Measurements from ENCODE around the gene CHDH.

The CHDH gene

GRCh38 chr3:53775018-53775417, 71.2 kb downstream of the CHDH start:
- DNase-seq, result no peak
- H3K27me3 ChIP-seq (replicated peaks), result no peaks in the 10 kb centered on the region
- no peak for TF ChIP-seq CTCF (IDR thresholded peaks at IDR 0.05; ENCODE audit: low read depth, low read length, missing control alignments)
- no peaks in the 10 kb centered on the region for H3K36me3 ChIP-seq (replicated peaks)
- in situ Hi-C loops (cut with HindIII; ENCODE audit: low pct_ligation_motif_present, low sequenced_read_pairs), result no loop called here
- no peak overlapping the region for H3K4me3 ChIP-seq (ENCODE audit: low read depth, low read length)
- H3K27ac ChIP-seq, result no peak overlapping the region

GRCh38 chr3:53774414-53774813, 71.8 kb downstream of the CHDH start:
- Histone ChIP-seq H3K36me3 (replicated peaks) (no peaks in the 10 kb centered on the region), H3K27me3 (replicated peaks) (no peaks in the 10 kb centered on the region), H3K27ac (no peak overlapping the region), H3K4me3 (ENCODE audit: low read depth, low read length) (no peak overlapping the region)
- in situ Hi-C loops (cut with HindIII; ENCODE audit: low pct_ligation_motif_present, low sequenced_read_pairs), result no loop called here
- no peak for TF ChIP-seq CTCF (IDR thresholded peaks at IDR 0.05; ENCODE audit: low read depth, low read length, missing control alignments)
- no peak for DNase-seq

GRCh38 chr3:53773611-53774368, 72.4 kb downstream of the CHDH start:
- Histone ChIP-seq H3K4me3 (ENCODE audit: low read depth, low read length) (no peak overlapping the region), H3K36me3 (replicated peaks) (no peaks in the 10 kb centered on the region), H3K27ac (no peak overlapping the region), H3K27me3 (replicated peaks) (no peaks in the 10 kb centered on the region)
- TF ChIP-seq CTCF (IDR thresholded peaks at IDR 0.05; ENCODE audit: low read depth, low read length, missing control alignments), result no peak
- peak; percentile 40 for DNase-seq
- in situ Hi-C loops (cut with HindIII; ENCODE audit: low pct_ligation_motif_present, low sequenced_read_pairs), result no loop called here

GRCh38 chr3:53773021-53773436, 73.2 kb downstream of the CHDH start:
- no peaks in the 10 kb centered on the region for H3K27me3 ChIP-seq (replicated peaks)
- H3K27ac ChIP-seq, result no peak overlapping the region
- no peak for DNase-seq
- no peak overlapping the region for H3K4me3 ChIP-seq (ENCODE audit: low read depth, low read length)
- no peak for TF ChIP-seq CTCF (IDR thresholded peaks at IDR 0.05; ENCODE audit: low read depth, low read length, missing control alignments)
- in situ Hi-C loops (cut with HindIII; ENCODE audit: low pct_ligation_motif_present, low sequenced_read_pairs), result no loop called here
- H3K36me3 ChIP-seq (replicated peaks), result no peaks in the 10 kb centered on the region

- TF ChIP-seq CTCF (IDR thresholded peaks at IDR 0.05; ENCODE audit: low read depth, low read length, missing control alignments), result no peak
- DNase-seq, result no peak
- no peak overlapping the region for H3K4me3 ChIP-seq (ENCODE audit: low read depth, low read length)
- in situ Hi-C loops (cut with HindIII; ENCODE audit: low pct_ligation_motif_present, low sequenced_read_pairs), result no loop called here
- no peak overlapping the region for H3K27ac ChIP-seq
- H3K36me3 ChIP-seq (replicated peaks), result no peaks in the 10 kb centered on the region
- no peaks in the 10 kb centered on the region for H3K27me3 ChIP-seq (replicated peaks)
Measured at GRCh38 chr3:53772562-53772961, 73.7 kb downstream of the CHDH start.

Measured in brain microvascular endothelial cell (primary cell).